OCI-M2 (cell line): Measurements from ENCODE around the gene SLX9.

Experiments
- DNase-seq: peaks from one replicate; lab custom pipeline; 2025; ENCODE audit not compliant: unreplicated experiment; lab: John Stamatoyannopoulos, UW

Gene SLX9

DNA sequence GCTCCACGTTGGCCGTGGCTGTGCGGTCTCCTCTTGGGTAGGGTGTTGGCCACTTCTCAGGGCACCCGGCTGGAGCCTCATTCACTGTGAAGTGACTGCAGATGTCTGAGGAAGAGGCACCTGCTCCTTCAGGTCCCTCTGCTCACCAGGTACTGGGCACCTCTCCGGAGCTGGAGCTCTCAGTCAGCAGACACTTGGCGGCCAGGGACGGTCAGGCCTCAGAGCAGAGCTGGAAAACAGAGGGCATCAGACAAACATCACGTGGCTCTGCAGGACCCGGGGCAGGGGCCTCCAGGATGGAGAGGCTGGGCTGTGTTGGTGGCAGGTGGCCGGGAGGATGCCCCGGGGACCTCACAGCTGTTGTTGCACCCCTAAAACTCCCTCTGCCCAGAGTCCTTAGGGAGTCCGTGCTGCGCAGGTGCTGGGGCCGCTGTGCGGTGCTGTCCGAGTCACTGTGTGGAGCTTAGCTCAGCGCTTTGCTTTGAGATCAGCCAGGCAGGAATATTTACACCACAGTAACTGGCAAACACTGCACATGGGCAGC is 59.7 kb downstream of the SLX9 start:
- no peak for DNase-seq

DNA sequence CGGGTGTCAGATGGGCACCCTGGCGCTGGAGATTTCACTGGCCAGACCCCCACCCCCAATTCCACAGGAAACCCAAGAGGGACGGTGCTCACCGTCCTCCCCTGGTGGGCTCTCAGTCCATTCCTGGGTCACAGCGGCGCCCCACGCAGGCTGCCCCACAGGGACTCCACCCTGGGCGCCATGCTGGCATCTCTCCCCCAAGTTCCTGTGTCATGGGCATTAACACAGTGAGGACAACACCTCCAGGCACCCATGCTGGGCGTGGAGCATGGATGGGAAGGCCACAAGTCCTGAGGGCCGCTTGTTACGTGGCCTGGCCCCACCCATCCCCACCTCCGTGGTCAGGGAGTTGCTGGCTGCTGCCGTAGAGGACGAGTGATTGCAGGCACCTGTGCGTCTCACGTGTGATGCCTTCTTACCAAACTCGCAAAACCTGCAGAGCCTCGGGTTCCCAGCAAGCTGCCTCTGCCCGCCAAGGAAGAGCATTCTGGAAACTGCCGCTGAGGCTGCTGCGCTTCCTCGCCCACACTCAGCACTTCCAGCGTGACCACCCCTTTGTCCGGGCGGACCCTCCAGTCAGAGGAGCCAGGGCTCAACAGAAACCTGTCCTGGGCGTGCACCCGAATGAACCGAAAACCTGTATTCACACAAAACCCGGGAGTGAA is 60.3 kb downstream of the SLX9 start:
- no peak for DNase-seq

DNA sequence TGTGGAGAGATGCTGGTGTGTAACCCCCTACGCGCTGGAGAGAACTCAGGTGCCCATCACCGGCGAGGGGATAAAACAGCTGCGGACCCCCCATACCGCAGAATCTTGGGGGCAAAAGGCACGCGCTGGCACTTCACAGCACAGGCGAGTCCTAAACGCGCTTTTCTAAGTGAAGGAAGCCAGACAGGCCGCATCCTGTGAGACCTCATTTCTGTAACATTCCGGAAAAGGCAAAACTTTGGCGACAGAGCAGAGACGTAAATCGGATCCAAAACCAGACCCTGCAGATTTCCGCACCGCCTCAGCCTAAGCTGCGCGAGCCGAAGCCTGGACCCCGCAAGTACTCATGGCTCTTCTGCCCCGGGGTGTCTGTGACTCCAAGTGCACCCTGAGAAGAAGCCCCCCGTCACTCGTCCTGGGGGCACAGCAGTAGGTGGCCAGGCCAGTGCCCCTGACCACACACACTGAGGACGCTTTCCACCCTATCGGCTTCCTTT is 60.9 kb downstream of the SLX9 start:
- DNase-seq = no peak

- DNase-seq = no peak
Observed at GRCh38 chr21:45001134-45002095, 61.6 kb downstream of the SLX9 start.

DNA sequence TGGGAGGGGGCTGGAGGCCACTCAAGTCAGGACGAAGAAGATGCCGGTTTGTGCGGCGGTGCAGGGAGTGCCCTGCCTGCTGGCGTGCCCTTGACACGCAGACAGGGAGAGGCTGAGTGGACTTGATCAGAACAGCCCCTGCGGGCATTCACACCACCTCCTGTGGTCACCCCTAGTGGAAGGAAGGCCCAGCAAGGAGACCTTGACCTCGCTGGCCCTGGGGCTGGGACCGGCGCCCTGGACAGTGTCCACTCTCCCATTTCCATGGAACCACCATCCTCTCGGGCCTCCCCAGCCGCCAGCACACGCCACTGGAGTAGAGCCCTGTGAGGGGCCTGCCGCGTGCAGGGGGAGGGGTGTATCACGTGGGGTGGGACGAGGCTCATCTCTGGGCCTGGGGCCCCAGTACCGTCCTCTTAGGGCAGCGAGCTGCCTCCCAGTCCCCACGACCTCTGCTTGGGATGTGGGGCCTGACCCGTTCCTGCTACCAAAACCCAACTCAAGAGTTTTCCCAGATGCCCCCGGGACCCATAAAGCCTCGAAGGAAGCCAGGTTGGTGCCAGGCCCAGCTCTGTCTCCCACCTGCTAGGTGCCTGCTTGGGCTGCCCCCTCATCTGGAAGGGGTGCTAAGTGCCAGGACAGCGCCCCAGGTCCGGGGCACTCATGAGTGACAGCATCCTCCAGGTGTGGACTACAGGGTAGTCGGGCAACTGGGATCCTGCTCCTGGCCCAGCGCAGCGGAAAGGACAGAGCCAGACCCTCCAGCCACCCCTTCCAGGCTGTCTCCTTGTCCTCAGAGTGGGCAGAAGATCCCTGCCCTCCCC is 62.8 kb downstream of the SLX9 start:
- DNase-seq = no peak

- DNase-seq = no peak
Observed at GRCh38 chr21:45003331-45004058, 63.7 kb downstream of the SLX9 start.

DNA sequence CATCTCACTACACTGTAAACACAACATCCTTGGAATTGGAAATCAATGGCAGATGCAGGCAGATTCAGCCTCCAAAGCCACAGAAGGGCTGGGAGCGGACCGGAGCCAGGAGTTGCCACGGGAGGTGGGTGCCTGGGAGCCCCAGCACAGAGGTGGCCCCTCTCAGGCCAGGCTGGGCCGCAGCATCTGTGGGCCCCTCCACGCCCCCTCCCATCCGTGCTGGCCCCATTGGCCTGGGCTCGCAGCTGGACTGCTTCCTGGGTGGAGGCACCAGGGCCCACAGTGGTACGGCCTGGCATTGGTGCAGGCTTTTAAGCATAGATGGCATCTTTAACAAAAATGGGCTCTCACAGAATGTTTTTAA is 64.2 kb downstream of the SLX9 start:
- DNase-seq = no peak

- no peak for DNase-seq
Observed at GRCh38 chr21:45004481-45005247, 64.8 kb downstream of the SLX9 start.

DNA sequence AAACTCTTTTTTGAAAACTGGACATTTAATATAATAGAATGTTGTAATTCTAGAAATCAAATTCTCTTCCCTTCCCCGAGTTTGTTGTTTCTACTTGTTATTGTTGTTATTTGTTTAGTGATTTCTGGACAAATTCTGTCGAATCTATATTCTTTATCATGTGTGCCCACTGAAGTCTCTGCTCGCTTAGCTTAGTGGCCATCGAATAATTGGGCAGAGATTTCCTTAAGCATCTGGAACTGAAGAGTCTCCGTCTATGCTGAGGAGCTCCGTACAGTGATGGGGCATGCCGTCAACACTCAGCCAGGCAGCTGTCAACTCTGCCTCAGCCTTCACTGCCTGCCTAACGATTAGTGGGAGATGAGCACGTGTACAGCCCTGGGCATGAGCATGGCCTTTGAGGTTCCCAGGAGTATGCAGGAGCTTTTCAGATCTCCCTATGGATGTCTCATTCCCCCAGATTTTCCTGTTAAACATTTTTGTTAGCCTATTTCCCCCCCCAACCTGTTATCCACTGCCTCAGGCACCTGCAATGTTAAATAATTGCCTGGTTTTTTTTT is 66.8 kb downstream of the SLX9 start:
- no peak for DNase-seq

DNA sequence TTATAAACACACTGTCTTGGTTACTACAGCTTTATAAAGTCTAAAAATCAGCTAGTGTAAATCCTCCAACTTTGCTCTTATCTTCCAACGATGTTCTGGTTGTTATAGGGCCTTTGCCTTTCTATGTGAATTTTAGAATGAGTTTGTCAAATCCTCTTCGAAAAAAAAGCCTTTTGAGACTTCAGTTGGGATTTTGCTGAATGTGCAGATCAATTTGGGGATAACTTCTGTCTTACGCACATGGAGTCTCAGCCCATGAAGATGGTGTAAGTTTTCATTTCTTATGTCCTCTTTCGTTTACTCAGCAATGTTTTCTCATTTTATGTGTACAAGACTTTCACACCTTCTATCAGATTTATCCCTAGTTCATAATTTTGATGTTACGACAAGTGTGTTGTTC is 69.8 kb downstream of the SLX9 start:
- no peak for DNase-seq

DNA sequence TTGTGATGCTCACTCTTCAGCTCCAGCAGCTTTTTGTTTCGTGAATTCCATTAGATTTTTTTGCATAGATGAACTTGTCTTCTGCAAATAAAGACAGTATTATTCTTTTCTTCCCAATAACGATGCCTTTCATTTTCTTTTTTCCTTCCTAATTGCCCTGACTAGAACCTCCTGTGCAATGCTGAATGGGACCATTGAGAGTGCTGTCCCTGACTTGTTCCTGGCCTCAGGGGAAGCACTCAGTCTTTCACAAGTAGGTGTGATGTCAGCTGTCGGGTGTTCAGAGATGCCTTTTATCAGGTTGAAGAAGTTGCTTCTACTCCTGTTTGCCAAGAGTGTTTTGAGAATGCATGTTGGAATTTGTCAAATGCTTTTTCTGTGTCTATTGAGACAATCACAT is 70.3 kb downstream of the SLX9 start:
- DNase-seq = no peak

DNA sequence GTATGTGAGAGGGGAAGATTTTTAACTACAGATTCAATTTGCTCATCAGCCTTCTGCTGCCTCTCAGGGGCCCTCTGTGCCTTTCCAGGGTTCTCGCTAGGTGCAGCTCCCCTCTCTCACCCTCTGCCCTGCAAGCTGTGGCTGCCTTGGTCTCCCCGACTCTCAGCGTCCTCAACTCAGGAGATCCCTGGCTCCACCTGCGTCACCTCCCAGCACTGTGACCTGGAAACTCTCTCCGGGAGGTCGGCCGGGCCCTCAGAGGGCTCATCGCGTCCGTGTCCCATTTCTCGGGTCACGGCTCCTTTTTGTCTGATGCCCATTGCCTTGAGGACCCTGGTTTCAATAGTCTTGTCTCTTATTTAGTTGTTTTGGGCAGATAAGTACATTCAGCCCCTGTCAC is 71.0 kb downstream of the SLX9 start:
- no peak for DNase-seq

DNA sequence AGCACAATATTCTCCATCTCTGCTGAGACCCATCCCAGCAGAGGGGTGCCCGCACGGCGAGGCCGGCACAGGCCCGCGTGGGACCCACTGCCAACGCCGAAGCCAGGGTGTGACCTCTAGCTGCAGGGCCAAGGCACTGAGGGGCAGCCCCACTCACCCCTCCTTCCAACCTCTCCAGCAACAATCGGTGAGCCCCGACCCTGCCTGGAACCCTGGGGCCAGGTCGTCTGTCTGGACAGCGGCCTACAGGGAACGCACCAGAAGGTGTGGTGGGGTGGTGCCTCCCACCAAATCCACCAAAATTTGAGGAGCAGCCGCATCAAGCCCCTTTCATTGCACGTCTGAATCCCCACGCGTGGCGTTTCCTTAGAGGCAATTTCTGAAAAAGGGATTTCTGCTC is 71.6 kb downstream of the SLX9 start:
- DNase-seq = no peak

DNA sequence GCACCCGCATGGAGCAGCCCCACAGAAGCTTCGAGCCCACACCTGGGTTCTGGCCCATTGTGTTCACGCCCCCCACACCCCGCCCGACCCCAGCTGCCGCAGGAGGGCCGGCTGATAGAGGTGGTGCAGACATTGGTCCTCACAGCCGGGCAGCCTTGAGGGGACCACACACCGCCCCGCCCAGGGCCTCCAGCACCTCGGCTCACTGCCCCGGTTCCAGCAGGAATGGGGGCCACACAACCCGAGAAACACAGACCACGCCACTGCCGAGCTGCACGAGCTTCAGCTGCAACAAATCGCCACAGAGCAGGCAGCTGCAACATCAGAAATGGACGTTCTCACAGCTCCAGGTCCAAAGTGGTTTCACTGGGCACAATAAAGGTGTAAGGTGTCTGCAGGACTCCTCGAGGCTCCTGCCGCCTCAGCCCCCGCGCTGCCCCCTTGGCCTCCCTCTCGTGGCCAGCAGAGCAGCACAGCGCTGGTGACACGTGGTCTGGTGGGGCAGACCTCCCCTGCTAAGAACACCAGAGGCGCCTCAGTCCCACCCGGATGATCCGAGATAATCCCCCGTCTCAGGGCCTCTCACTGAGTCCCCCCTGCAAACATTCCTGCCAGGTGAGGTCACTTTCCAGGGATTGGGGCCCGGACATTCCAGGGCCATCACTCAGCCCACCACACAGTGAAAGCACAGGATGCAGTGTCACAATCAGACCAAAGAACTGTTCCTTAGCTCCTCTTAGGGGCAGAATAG is 72.3 kb downstream of the SLX9 start:
- no peak for DNase-seq

DNA sequence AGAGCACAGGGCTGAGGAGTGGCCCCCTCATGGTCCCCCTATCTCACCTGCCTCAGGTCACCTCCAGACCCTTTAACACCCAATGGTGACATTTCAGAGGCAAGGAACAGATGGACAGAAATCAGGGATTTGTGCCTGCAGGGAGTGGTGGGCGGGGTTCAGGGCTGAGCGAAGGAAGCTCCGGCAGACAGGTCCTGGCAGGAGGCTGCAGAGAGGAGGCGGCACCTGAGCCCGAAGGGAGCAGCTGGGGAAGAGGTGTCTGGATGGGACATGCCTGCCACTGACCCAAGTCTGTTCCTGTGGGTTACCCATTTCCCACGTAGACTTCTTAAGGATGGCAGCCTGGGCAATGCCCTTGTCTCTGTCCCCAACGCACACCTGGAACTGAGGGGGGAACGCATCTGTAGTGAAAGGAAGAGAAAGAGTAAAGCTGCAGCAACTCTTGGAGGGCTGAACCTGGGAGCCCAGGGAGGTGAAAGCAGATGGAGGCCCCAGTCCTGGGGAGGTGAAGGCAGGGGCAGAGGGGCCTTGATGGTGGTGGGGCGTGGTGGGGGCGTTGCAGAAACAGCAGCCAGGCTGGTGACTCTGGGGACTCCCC is 72.9 kb downstream of the SLX9 start:
- no peak for DNase-seq

GRCh38 chr21:45013260-45013841 is 73.5 kb downstream of the SLX9 start:
- no peak for DNase-seq

DNA sequence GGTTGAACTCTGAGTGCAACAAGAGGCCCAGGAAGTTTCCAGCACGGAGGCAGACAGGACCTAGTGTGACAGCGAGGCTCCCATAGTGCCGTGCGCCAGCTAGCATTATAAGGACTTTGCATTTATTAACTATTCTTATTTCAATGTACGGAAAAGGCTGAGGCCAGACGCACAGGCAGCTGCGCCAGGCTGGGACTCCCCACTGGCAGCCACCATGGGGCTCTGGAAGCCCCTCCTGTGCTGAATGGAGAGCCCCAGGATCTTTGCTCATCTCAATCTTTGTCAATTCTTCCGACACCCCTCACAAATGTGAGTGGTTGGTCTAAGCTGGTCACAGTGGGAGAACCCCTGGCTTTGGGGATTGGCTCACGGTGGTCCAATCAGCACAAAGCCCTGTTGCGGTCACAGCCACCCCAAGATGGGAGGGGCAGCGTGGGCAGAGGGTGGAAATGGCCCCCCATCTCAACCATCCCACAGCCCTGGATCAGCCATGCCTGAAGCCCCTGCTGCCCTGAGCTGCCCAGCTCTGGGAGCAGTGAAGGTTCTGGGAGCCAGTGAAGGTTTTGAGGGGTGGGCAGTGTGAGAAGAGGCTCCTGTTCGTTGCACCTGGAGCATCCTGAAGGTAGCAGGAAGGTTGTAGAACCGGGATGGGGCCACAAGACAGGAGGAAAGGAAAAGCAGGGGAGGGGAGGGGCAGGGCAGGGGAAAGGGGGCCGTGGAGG is 75.1 kb downstream of the SLX9 start:
- no peak for DNase-seq
